ENCODE measurements around the gene SLAMF8.

SLAMF8 gene

GRCh38 chr1:159873530-159874143 lies 47.0 kb downstream of the SLAMF8 start:
- no peak for DNase-seq

- peak; percentile 57 for DNase-seq
Measured at GRCh38 chr1:159877695-159878444, 51.2 kb downstream of the SLAMF8 start.

- no peak for DNase-seq
Measured at GRCh38 chr1:159879136-159879535, 52.5 kb downstream of the SLAMF8 start.

GRCh38 chr1:159879977-159880376 lies 53.3 kb downstream of the SLAMF8 start:
- DNase-seq = no peak

GRCh38 chr1:159880430-159880829 lies 53.8 kb downstream of the SLAMF8 start:
- no peak for DNase-seq

GRCh38 chr1:159881622-159882526 lies 55.2 kb downstream of the SLAMF8 start:
- DNase-seq = peak; percentile 71

- no peak for DNase-seq
Measured at GRCh38 chr1:159882527-159882862, 55.8 kb downstream of the SLAMF8 start.

- DNase-seq = no peak
Measured at GRCh38 chr1:159883134-159883533, 56.5 kb downstream of the SLAMF8 start.

GRCh38 chr1:159884296-159884695 lies 57.6 kb downstream of the SLAMF8 start:
- DNase-seq = no peak
